ENCODE measurements around the gene TBC1D17.

Gene TBC1D17

GRCh38 chr19:49890349-49891311, 13.1 kb downstream of the TBC1D17 start:
- DNase-seq (ENCODE audit: low read depth in 2 of 2, low spot score in 1 of 2), result peak in 1 of 2 donors; percentile 55

GRCh38 chr19:49891393-49891792, 13.9 kb downstream of the TBC1D17 start:
- no peak for DNase-seq (ENCODE audit: low read depth in 2 of 2, low spot score in 1 of 2)

DNA sequence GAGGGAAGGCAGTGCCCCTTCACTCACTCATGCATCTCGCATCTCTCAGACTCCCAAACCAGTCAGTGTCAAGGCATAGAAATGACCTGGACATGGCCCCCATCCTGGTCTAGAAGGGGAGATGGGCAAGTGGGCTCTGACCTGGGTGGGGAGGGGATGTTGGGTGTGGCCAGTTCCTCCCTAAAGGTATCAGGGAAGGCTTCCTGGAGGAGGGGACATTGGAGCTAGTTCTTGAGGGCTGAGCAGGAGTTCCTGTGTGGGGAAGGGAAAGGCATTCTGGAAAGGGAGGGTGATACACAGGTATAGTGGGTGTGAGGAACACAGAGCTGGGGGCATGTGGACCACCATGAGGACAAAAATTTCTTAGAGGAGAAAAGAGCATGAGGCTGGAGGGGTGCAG, 15.2 kb downstream of the TBC1D17 start:
- no peak for DNase-seq (ENCODE audit: low read depth in 2 of 2, low spot score in 1 of 2)

DNA sequence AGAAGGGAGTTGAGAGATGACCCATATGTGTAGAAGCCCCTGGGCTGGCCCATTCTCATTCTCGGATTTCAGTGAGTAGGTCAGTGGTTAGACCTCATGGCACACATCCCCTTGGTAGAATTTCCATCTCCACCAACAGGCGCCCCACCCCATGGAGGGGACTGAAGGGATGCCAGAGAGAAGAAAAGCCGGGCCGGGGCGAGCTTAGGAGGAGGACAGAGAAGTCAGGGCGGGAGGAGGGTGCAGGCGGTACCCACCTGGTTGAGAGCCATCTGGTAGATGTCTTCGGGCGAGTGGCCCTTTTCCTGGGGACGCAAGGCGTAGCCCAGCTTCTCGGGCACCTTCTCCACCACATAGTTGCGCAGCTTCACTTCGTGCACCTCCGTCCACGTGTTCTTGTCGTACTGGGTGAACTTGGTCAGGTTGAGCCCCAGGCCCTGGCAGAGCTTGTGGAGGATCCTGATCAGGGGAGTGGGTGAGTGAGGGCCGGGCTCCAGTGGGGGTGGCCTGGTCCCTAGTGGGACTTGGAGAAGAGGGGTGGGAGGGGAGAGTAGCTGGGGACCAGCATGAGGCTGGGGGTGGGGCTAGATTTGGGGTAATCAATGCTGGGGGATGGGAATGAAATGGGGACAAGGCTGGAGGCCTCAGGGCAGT, 16.6 kb downstream of the TBC1D17 start:
- DNase-seq (ENCODE audit: low read depth in 2 of 2, low spot score in 1 of 2), result no peak

DNA sequence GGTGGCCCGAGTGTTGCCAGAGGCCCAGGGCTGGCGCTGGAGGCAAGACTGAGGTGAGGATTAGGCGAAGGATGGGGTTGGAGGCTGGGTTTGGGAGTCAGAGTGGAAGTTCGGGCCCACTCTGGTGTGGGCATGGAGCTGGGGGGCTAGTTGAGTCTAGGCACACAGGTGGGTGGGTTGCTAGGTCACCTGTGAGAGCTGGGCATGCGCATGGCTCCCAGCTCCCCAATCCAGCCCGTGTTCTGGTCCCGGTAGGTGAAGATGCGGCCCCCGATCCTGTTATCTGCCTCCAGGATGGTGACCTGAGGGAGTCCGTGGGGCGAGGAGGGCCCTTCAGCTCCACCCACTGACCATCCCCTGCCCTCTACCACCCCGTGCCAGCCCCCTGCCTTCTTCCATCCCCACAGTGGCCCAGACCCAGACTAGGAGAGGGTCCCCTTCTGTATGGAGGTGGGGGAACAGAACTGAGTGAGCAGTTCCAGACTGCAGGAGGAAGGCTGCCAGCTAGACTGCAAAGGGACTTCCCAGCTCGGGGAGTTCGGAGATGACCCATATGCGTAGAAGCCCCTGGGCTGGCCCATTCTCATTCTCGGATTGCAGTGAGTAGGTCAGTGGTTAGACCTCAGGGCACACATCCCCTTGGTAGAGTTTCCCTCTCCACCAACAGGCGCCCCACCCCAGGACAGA, 17.5 kb downstream of the TBC1D17 start:
- no peak for DNase-seq (ENCODE audit: low read depth in 2 of 2, low spot score in 1 of 2)

DNA sequence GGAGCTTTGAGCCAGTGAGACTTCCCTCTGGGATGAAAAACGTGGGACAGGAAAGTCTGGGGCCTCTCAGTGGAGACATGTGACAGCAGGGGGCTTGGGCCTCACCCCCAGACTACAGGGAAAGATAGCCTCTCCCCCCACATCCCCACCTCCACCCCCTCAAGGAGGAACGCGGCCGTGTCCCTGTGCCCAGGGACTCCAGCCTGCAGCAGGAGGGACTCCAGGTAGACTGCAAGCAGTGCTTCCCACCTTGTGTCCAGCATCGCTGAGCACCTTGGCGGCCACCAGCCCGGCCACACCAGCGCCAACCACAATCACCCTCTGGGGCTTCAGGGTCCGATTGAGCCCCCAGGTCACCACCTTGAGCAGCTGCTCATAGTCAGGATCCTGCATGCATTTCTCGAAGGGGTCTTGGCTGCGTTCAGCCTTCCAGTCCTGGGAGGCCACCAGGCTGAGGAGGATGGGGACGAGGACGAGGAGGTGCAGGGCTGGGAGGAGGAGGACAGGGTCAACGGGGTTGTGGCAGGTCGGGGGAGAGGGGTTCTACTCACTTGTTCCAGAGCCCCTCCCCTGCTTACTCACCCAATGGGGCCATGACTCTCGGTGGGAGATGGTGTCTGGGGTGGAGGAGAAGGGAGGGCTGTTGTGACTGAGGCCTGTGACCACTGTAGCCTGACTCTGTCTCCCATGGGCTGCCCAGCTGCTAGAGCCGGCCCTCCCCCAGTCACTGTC, 18.2 kb downstream of the TBC1D17 start:
- DNase-seq (ENCODE audit: low read depth in 2 of 2, low spot score in 1 of 2), result no peak

DNA sequence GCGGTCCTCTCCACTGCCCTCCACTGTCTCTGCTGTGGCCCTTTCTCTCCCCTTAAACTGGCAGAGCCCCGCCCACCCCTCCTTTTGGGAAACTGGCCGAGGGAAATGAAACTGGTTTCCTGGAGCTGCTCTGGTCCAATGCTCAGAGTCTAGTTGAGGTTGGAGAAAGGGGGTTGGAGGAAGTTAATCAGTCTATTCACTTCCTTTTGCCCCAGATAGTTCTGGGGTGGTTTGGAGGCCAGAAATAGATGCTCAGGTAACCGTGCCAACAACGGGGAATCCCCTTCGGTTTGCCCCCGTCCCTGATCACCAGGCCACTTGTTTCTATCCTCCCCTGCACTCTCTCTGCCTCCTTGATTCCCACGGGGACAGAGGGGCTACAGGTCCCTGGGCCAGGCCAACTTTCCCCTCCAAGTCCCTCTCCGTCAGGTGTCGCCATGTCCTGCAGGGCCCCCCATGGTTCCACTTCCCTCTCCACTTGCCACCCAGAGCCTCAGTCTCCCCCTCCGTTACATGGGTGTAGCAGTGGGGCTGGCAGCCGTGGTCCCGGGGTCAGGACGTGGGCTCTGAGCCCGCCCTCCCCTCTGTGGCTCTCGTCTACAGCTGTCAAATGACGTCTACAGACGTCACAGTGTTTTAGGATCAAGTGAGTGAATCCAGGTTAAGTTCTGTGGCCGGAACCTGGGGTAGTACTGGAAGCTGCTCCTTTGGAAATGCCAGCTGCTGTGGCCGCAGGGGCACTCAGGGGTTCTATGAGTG, 19.5 kb downstream of the TBC1D17 start, which contains the start of gene IL4I1:
Gene IL4I1 (minus strand): TSS at position 25 of the 759 bp plus-strand sequence. CDS start 727 bp downstream, outside the sequence.
- peak; percentile 27 to 52 for DNase-seq (ENCODE audit: low read depth in 2 of 2, low spot score in 1 of 2)

- no peak for DNase-seq (ENCODE audit: low read depth in 2 of 2, low spot score in 1 of 2)
Observed at GRCh38 chr19:49904136-49904535, 26.6 kb downstream of the TBC1D17 start.

DNA sequence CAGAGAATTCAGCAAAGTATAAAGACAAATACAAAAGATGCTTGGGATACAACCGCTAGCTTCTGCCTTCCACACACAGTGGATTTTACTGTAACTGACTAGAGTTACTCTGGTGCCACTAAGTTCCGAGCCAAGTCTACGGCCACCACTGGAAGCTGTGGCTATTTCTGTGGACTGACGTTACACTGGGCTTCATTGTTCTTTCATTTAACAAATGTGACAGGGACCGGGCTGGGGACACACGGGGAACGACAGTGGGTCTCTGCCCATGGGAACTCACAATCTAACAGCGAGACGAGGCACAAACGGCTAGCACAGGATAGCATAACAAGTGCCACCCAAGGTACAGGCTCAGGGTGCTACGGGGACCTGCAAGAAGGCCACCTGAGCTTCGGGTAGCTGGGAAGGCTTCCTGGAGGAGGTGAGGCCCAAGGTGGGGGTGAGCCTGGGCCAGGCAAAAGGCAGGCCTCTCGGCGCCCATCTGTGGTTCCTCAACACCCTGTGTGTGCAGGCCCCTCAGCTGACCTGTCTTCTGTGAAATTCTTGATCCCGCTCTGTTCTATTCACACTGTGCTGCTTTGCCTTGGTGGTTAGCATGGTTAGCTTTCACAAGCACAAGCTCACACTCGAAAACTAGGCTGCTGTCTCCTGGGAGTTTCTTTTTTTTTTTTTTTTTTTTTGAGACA, 29.5 kb downstream of the TBC1D17 start:
- DNase-seq (ENCODE audit: low read depth in 2 of 2, low spot score in 1 of 2), result no peak

- no peak for DNase-seq (ENCODE audit: low read depth in 2 of 2, low spot score in 1 of 2)
Observed at GRCh38 chr19:49907745-49908446, 30.4 kb downstream of the TBC1D17 start.

DNA sequence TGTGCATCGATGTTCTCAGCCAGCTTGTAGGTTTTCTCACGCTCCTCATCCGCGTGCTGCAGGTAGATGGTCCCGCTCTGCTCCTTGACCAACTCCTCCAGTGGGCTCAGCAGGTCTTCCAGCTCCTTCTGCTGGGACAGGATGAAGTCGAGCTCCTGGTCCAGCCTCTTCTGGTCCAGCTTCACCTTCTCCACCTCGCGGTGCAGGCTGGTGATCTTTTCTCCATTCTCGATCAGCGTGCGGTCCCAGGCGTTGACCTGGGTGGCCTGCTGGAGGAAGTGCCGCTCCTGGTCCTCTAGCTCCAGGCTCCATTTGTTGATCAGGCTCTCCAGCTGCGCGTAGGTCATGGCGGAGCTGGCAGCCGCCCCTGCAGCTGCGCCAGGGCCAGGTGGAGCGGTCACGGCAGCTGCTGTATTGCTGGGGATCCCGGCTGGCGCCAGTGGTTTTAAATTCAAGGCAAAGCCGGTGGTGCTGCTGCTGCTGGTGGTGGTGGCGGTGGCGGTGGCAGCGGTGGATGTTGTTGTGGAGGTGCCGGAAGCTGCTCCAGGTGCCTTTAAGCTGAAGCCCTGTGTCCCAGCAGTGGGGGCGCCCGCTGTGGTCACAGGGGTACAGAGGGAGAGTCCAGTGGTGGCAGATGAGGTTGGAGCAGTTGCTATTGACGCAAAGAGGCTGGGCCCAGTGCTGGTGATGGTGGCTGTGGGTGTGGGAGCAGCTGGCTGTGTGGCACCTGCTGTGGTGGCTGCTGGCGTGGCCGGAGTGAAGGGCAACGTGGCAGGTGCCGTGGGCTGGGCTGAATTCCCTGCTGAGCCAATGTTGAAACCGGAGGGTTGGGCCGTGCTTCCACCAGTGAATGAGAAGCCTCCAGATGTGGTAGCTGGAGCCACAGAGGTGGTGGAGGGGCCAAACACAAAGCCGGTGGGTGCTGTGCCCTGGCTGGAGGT, 31.2 kb downstream of the TBC1D17 start:
- no peak for DNase-seq (ENCODE audit: low read depth in 2 of 2, low spot score in 1 of 2)

DNA sequence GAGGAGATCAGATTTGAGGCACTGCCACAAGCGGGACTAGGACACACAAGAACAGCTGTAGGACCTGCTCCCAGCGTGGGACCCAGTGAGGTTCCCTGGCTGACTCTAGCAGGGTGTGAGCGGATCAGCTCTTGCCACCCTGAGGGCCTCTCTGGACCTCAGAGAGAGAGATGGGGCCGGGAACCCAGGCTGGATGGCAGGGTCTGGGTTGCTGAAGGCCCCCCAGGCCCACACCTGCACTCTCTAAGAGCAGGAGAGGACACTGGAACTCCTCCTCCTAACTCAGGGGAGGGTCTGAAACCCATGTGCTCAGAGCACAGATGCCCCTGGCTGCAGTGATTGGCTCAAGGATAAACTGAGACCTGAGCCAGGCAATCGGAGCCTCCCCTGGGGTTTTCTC, 32.7 kb downstream of the TBC1D17 start:
- DNase-seq (ENCODE audit: low read depth in 2 of 2, low spot score in 1 of 2), result no peak

DNA sequence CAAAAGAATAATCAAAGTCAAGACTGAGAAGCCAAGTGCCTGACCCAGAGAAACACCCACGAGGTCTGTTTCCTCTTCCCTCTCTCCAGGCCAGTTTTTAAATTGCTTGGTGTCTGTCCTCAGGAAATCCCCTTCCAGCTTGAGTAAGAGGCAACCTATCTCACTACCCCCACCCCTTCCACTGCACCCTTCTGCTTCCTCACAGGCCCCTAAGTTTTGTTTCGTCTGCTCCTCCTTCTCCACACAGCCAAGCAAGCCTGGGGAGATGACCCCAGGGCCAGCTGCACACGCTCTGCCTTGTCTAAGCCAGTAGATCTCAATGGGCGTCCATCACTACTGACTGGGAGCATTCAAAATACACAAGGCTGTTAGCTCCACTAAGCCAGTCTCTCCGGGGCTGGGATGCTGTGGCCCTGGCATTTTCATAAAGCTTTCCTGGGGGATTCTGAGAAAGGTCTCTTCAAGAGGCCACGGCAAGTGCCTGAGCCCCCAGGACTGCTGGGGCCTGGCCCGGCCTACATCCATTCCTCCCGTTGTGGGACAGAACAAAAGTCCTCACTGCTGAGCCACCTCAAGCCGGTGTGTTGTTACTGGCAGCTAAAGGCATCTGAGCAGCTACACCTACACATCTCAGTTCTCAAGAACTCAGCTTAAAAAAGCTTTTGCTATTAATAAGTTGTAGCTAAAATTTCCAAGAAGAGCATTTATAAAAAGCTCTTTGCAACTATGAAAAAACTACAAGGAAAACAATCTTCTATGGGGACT, 34.1 kb downstream of the TBC1D17 start:
- DNase-seq (ENCODE audit: low read depth in 2 of 2, low spot score in 1 of 2), result no peak

DNA sequence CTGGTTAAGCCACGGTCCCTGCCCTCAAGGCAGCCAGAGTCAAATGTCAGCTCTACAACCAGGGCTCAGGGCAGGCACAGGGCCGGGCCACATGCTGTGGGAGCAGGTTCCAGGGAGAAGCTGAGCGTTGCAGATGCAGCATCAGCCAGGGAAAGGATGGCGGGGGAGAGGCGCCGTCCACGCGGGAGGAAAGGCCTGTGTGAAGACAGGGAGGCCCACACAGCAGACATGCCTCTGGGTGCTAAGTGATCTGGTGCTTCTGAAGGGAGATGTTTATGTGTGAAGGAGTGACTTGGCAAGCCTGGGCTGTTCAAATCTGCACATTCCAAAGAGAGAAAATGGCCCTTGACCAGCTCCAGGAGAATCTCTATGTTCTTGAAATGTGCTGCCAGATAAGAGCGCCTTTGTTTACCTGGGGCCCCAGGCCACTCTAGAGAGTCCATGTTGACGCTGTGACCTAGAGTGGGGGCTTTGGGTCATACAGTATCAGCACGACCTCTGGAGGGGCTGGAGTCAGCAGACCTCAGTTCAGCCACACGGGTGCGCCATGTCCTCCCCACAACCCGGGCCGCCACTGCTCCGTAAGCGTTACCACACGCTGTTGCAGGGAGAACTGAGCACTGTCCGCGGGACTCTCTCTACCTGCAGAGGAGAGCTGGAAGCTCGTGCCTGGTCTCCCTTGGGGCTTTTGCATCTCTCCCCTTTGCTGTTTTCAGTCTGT, 35.6 kb downstream of the TBC1D17 start:
- DNase-seq (ENCODE audit: low read depth in 2 of 2, low spot score in 1 of 2), result no peak

DNA sequence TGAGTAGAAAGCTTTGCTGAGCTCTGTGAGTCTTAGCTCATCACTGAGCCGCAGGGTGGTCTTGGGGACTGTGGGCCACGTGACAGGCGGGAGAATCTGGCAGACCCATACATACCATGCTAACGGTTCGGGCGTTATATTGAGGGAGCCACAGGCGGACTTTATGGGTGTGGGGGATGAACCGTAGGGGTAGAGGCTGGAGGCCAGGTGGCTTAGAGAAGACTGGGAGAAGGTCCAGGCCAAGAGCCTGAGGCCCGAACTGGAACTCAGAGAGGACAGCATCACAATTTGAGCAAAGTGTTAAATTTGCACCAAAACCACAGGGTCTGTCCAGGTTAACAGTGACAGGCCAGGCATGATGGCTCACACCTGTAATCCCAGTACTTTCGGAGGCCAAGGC, 36.2 kb downstream of the TBC1D17 start:
- DNase-seq (ENCODE audit: low read depth in 2 of 2, low spot score in 1 of 2), result no peak

- no peak for DNase-seq (ENCODE audit: low read depth in 2 of 2, low spot score in 1 of 2)
Observed at GRCh38 chr19:49915271-49915670, 37.8 kb downstream of the TBC1D17 start.
